Caco-2 (cell line): ENCODE results near the gene TMEM218. TPM values are rescaled to one million over a fixed set of nuclear protein-coding genes. Genes with fewer than 3 reads are reported as not detected.
A peak's percentile ranks its signal among the peaks of the same experiment; 100 is the strongest.

Experiments used
- BruUV-seq: library from RNA; stranded (reverse); fragments of 400-500 nt; replicated peaks from 2 replicates; lab custom pipeline; 2021; lab: Mats Ljungman, UMichigan
- CTCF ChIA-PET: fragments of 300-600 bp; sonication (Branson Sonifier 250); formaldehyde crosslinking; loops from one replicate; lab custom pipeline; 2022; ENCODE audit warnings: antibody characterized with exemption; lab: Charles Lee
- POLR2A ChIA-PET: fragments of 300-600 bp; sonication (Branson Sonifier 250); formaldehyde crosslinking; loops from one replicate; lab custom pipeline; 2022; ENCODE audit warnings: antibody characterized with exemption; lab: Charles Lee
- DNase-seq, 2 experiments: peaks; one replicate each; pipeline versions ENCODE4 v3.0.0 to v3.0.0-alpha.2; 2020 to 2022
- H3K27me3 ChIP-seq: replicated peaks from 2 replicates; pipeline ENCODE4 v1.6.0; 2011; ENCODE audit warnings: low read length; ENCODE audit not compliant: control insufficient read depth, insufficient read depth
- H3K36me3 ChIP-seq: 2 replicates; pipeline ENCODE4 v1.5.1; 2011; ENCODE audit warnings: low read length; ENCODE audit not compliant: control insufficient read depth, insufficient read depth
- H3K4me1 ChIP-seq: fragments of 250-450 bp; sonication (Bioruptor Pico); 2 replicates; pipeline ENCODE4 v1.5.1; 2020; ENCODE audit warnings: mild to moderate bottlenecking
- H3K4me3 ChIP-seq: 2 replicates; pipeline ENCODE4 v1.5.1; 2011; ENCODE audit warnings: low read depth, mild to moderate bottlenecking, control low read depth, low read length
- H3K9me3 ChIP-seq: fragments of 250-450 bp; sonication (Bioruptor Pico); 2 replicates; pipeline ENCODE4 v1.5.1; 2020; ENCODE audit warnings: mild to moderate bottlenecking, moderate library complexity
- H3K27ac Mint-ChIP-seq: one replicate; pipeline ENCODE4 v1.8.0; 2022; ENCODE audit warnings: mixed read lengths; ENCODE audit not compliant: unreplicated experiment
- H3K27me3 Mint-ChIP-seq: one replicate; pipeline ENCODE4 v1.8.0; 2022; ENCODE audit warnings: mixed read lengths; ENCODE audit not compliant: insufficient read depth, unreplicated experiment
- H3K36me3 Mint-ChIP-seq: one replicate; pipeline ENCODE4 v1.8.0; 2022; ENCODE audit warnings: mild to moderate bottlenecking, mixed read lengths; ENCODE audit not compliant: insufficient read depth, unreplicated experiment
- H3K4me1 Mint-ChIP-seq: one replicate; pipeline ENCODE4 v1.8.0; 2022; ENCODE audit warnings: low read depth, mixed read lengths; ENCODE audit not compliant: unreplicated experiment
- H3K4me3 Mint-ChIP-seq: one replicate; pipeline ENCODE4 v1.8.0; 2022; ENCODE audit warnings: mild to moderate bottlenecking, moderate library complexity, mixed read lengths; ENCODE audit not compliant: unreplicated experiment
- H3K9me3 Mint-ChIP-seq: one replicate; pipeline ENCODE4 v1.8.0; 2022; ENCODE audit warnings: mixed read lengths; ENCODE audit not compliant: unreplicated experiment
- intact Hi-C: fragments of 100-400 bp; cut with micrococcal nuclease; formaldehyde crosslinking; loops from one replicate; pipeline ENCODE4 v1.10.0; 2022; ENCODE audit not compliant: unreplicated experiment
- total RNA-seq: library from RNA; stranded (reverse); gene quantifications from 2 replicates; pipeline ENCODE4 v1.2.3, GENCODE V29; 2022
- TF ChIP-seq, protein P1 (sequence below), 2 experiments: fragments of 200-600 bp in 1 of 2; IDR thresholded peaks; 1 replicate in 1 of 2; 2 replicates in 1 of 2; pipeline versions ENCODE4 v1.5.1 to v1.8.0; 2011 to 2022; ENCODE audit warnings: antibody characterized with exemption in 1 of 2, control low read depth in 1 of 2, inconsistent platforms in 1 of 2, low read depth in 1 of 2, low read length in 1 of 2, mild to moderate bottlenecking in 1 of 2, moderate library complexity in 1 of 2; ENCODE audit not compliant: insufficient read depth in 1 of 2, severe bottlenecking in 1 of 2, unreplicated experiment in 1 of 2

Gene TMEM218
- total RNA-seq, 1 experiment from 2014 or later: 20.3 TPM

DNA sequence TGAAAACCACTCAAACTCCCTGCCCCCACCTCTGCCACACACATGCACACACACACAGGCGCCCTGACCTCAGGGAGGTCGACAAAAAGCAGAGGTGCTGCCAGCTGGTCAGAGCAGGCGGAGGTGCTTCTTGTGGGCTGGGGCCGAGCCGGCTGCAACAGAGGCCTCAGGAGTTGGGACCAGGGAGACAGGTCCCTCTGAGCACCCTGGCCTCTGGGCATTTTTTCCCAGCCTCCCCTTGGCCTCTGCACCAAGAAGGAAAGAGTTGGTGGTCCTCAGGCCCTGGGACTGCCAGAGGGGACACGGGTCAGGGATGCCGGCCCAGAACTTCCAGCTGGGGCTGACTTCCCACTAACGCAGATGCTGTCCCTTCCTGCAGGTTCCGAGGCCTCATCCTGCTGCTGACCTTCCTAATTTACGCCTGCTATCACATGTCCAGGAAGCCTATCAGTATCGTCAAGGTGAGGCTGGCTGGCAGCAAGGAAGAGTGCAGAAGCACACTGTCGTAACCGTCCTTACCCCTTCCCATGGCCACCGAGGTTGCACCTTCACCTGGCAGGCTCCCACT lies 35.0 kb downstream of the TMEM218 start:
- TF ChIP-seq, protein P1, sequence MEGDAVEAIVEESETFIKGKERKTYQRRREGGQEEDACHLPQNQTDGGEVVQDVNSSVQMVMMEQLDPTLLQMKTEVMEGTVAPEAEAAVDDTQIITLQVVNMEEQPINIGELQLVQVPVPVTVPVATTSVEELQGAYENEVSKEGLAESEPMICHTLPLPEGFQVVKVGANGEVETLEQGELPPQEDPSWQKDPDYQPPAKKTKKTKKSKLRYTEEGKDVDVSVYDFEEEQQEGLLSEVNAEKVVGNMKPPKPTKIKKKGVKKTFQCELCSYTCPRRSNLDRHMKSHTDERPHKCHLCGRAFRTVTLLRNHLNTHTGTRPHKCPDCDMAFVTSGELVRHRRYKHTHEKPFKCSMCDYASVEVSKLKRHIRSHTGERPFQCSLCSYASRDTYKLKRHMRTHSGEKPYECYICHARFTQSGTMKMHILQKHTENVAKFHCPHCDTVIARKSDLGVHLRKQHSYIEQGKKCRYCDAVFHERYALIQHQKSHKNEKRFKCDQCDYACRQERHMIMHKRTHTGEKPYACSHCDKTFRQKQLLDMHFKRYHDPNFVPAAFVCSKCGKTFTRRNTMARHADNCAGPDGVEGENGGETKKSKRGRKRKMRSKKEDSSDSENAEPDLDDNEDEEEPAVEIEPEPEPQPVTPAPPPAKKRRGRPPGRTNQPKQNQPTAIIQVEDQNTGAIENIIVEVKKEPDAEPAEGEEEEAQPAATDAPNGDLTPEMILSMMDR (IDR thresholded peaks at IDR 0.05; ENCODE audit: insufficient read depth in 1 of 2, low read depth in 1 of 2, low read length in 1 of 2, severe bottlenecking in 1 of 2, unreplicated experiment in 1 of 2): no peak
- H3K4me3 Mint-ChIP-seq: no peak overlapping the region
- peak in 1 of 2 experiments; percentile 34 for DNase-seq
- intact Hi-C loops: no loop called here
- no peak overlapping the region for H3K4me3 ChIP-seq
- H3K27me3 Mint-ChIP-seq: no peaks in the 10 kb centered on the region
- no peaks in the 10 kb centered on the region for H3K27me3 ChIP-seq
- ChIA-PET CTCF (no interaction called here), POLR2A (no interaction called here)
- H3K36me3 ChIP-seq: no peaks in the 10 kb centered on the region
- BruUV-seq: no TSS peak
- H3K9me3 ChIP-seq: no peaks in the 10 kb centered on the region
- H3K36me3 Mint-ChIP-seq: no peaks in the 10 kb centered on the region
- H3K4me1 Mint-ChIP-seq: peaks cover 21% of the 10 kb centered on the region
- H3K27ac Mint-ChIP-seq: no peak overlapping the region
- no peaks in the 10 kb centered on the region for H3K9me3 Mint-ChIP-seq
- peaks cover 41% of the 10 kb centered on the region for H3K4me1 ChIP-seq

DNA sequence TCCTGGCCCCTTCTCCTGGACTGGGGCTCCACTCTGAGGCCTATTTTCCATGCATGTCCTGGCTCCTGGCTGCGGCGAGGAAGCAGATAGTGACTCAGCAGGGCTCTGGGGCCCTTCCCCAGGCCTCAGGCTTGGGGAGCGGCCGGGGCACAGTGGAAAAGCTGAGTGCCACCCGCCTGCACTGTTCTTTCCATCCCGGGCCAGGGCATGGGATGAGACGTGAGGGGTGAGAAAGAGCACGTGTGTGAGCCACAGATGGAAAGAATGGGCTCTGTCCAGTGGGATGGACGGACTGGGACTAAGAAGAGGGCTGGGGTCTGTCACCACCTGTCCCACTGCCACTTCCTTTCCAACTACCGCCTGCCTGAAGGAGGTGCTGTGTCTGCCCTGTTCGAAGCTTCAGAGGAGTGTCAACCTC lies 35.5 kb downstream of the TMEM218 start:
- no TSS peak for BruUV-seq
- H3K9me3 Mint-ChIP-seq: no peaks in the 10 kb centered on the region
- ChIA-PET CTCF (interaction anchor here (2.3 kb wide), 1 partner anchor 15 kb away, joined by 10 read pairs; no protein-coding TSS in a partner anchor), POLR2A (no interaction called here)
- Histone ChIP-seq H3K9me3 (no peaks in the 10 kb centered on the region), H3K36me3 (no peaks in the 10 kb centered on the region), H3K4me1 (peaks cover 47% of the 10 kb centered on the region), H3K4me3 (no peak overlapping the region), H3K27me3 (no peaks in the 10 kb centered on the region)
- no peak overlapping the region for H3K27ac Mint-ChIP-seq
- H3K36me3 Mint-ChIP-seq: no peaks in the 10 kb centered on the region
- no peak overlapping the region for H3K4me3 Mint-ChIP-seq
- peak in 1 of 2 experiments; percentile 31 for DNase-seq
- TF ChIP-seq, protein P1 (IDR thresholded peaks at IDR 0.05; ENCODE audit: insufficient read depth in 1 of 2, low read depth in 1 of 2, low read length in 1 of 2, severe bottlenecking in 1 of 2, unreplicated experiment in 1 of 2): no peak
- peaks cover 27% of the 10 kb centered on the region for H3K4me1 Mint-ChIP-seq
- intact Hi-C loops: no loop called here
- H3K27me3 Mint-ChIP-seq: no peaks in the 10 kb centered on the region

DNA sequence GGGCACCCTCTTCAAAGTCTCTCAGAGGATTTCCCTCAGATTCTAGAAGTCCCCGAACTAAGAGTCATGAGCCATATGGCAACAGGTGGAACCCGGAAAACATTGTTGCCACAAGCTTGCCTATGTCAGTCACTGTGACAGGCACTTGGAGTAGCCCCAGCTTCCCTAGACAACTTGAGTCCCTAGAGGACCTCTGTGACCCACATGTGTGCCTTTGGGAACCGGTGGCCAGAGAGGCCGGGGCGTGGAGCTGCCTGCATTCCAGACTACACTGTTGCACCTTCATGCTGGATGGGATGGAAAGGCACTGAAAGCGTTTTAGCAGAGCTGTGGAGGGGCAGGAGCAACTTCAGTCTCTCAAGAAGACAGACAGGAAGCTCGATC lies 36.2 kb downstream of the TMEM218 start:
- intact Hi-C loops: no loop called here
- BruUV-seq: no TSS peak
- peak in 1 of 2 experiments; percentile 41 for DNase-seq
- TF ChIP-seq, protein P1 (IDR thresholded peaks at IDR 0.05; ENCODE audit: insufficient read depth in 1 of 2, low read depth in 1 of 2, low read length in 1 of 2, severe bottlenecking in 1 of 2, unreplicated experiment in 1 of 2): no peak
- H3K36me3 Mint-ChIP-seq: peaks cover 6% of the 10 kb centered on the region
- H3K4me3 Mint-ChIP-seq: no peak overlapping the region
- Histone ChIP-seq H3K27me3 (no peaks in the 10 kb centered on the region), H3K9me3 (no peaks in the 10 kb centered on the region), H3K4me1 (peaks cover 53% of the 10 kb centered on the region), H3K4me3 (no peak overlapping the region), H3K36me3 (no peaks in the 10 kb centered on the region)
- H3K27me3 Mint-ChIP-seq: no peaks in the 10 kb centered on the region
- no peaks in the 10 kb centered on the region for H3K9me3 Mint-ChIP-seq
- H3K4me1 Mint-ChIP-seq: peaks cover 33% of the 10 kb centered on the region
- CTCF ChIA-PET: interaction anchor here (2.3 kb wide), 1 partner anchor 15 kb away, joined by 10 read pairs; no protein-coding TSS in a partner anchor
- no peak overlapping the region for H3K27ac Mint-ChIP-seq
- POLR2A ChIA-PET: no interaction called here
